H9 (cell line): ENCODE results near the gene NFE2L2. TPM values are rescaled to one million over a fixed set of nuclear protein-coding genes. Genes with fewer than 3 reads are reported as not detected.

Experiments used
- DNase-seq: peaks from one replicate; pipeline ENCODE4 v3.0.0-alpha.2; 2017
- H2AFZ ChIP-seq: one replicate; pipeline ENCODE4 v1.6.1; 2013; ENCODE audit warnings: mild to moderate bottlenecking, low read length, control low read depth, moderate library complexity
- H2AK5ac ChIP-seq: 2 replicates; pipeline ENCODE4 v1.6.1; 2013; ENCODE audit warnings: low read length, control low read depth, mixed read lengths; ENCODE audit not compliant: insufficient read length
- H2BK120ac ChIP-seq: one replicate; pipeline ENCODE4 v1.6.1; 2013; ENCODE audit warnings: low read depth, mild to moderate bottlenecking, low read length, control low read depth, inconsistent platforms; ENCODE audit not compliant: poor library complexity, severe bottlenecking
- H2BK12ac ChIP-seq: 2 replicates; pipeline ENCODE4 v1.6.1; 2013; ENCODE audit warnings: low read length, control low read depth, mixed read lengths, low read depth; ENCODE audit not compliant: insufficient read length
- H2BK15ac ChIP-seq: 2 replicates; pipeline ENCODE4 v1.6.1; 2013; ENCODE audit warnings: low read depth, low read length, control low read depth
- H2BK20ac ChIP-seq: one replicate; pipeline ENCODE4 v1.6.1; 2013; ENCODE audit warnings: low read depth, mild to moderate bottlenecking, low read length, control low read depth, inconsistent platforms; ENCODE audit not compliant: poor library complexity, severe bottlenecking
- H2BK5ac ChIP-seq: 2 replicates; pipeline ENCODE4 v1.6.1; 2013; ENCODE audit warnings: low read length, control low read depth, mixed read lengths; ENCODE audit not compliant: insufficient read length
- H3K14ac ChIP-seq: 2 replicates; pipeline ENCODE4 v1.6.1; 2013; ENCODE audit warnings: low read length, control low read depth; ENCODE audit not compliant: insufficient read depth
- H3K18ac ChIP-seq: 2 replicates; pipeline ENCODE4 v1.6.1; 2013; ENCODE audit warnings: low read depth, mild to moderate bottlenecking, mixed read lengths, low read length, control low read depth; ENCODE audit not compliant: insufficient read length
- H3K23ac ChIP-seq: 2 replicates; pipeline ENCODE4 v1.6.1; 2013; ENCODE audit warnings: low read length, control low read depth, mixed read lengths, low read depth; ENCODE audit not compliant: insufficient read length
- H3K23me2 ChIP-seq: 2 replicates; pipeline ENCODE4 v1.6.1; 2013; ENCODE audit warnings: low read depth, mild to moderate bottlenecking, mixed read lengths, low read length, control low read depth; ENCODE audit not compliant: insufficient read length, poor library complexity, severe bottlenecking
- H3K27ac ChIP-seq: 2 replicates; pipeline ENCODE4 v1.5.1; 2013; ENCODE audit warnings: low read length, control low read depth, mixed read lengths, low read depth; ENCODE audit not compliant: insufficient read length
- H3K27me3 ChIP-seq: 2 replicates; pipeline ENCODE4 v1.6.1; 2013; ENCODE audit warnings: low read length, control low read depth, inconsistent platforms; ENCODE audit not compliant: insufficient read depth
- H3K4ac ChIP-seq: 2 replicates; pipeline ENCODE4 v1.6.1; 2013; ENCODE audit warnings: low read depth, mild to moderate bottlenecking, control low read depth, inconsistent platforms, low read length, moderate library complexity
- H3K4me1 ChIP-seq: 2 replicates; pipeline ENCODE4 v1.6.1; 2013; ENCODE audit warnings: low read length, control low read depth, inconsistent platforms; ENCODE audit not compliant: insufficient read depth
- H3K4me2 ChIP-seq: 2 replicates; pipeline ENCODE4 v1.6.1; 2013; ENCODE audit warnings: low read length, control low read depth, mixed read lengths; ENCODE audit not compliant: insufficient read length, insufficient read depth
- H3K56ac ChIP-seq: 2 replicates; pipeline ENCODE4 v1.6.1; 2013; ENCODE audit warnings: low read depth, mild to moderate bottlenecking, mixed read lengths, low read length, control low read depth; ENCODE audit not compliant: insufficient read length
- H3K79me1 ChIP-seq: 2 replicates; pipeline ENCODE4 v1.6.1; 2013; ENCODE audit warnings: low read depth, mild to moderate bottlenecking, moderate library complexity, low read length, control low read depth, inconsistent platforms; ENCODE audit not compliant: insufficient read depth, poor library complexity, severe bottlenecking
- H3K79me2 ChIP-seq: 2 replicates; pipeline ENCODE4 v1.6.1; 2013; ENCODE audit warnings: low read length, control low read depth, inconsistent platforms; ENCODE audit not compliant: insufficient read depth
- H3K9ac ChIP-seq: 2 replicates; pipeline ENCODE4 v1.6.1; 2013; ENCODE audit warnings: low read length, control low read depth, mixed read lengths; ENCODE audit not compliant: insufficient read length; ENCODE audit errors: extremely low read depth
- H3K9me3 ChIP-seq: one replicate; pipeline ENCODE4 v1.6.1; 2013; ENCODE audit warnings: low read depth, low read length, inconsistent platforms; ENCODE audit not compliant: control insufficient read depth
- H3T11ph ChIP-seq: one replicate; pipeline ENCODE4 v1.6.1; 2013; ENCODE audit warnings: mild to moderate bottlenecking, low read length, control low read depth, inconsistent platforms
- H4K20me1 ChIP-seq: one replicate; pipeline ENCODE4 v1.6.1; 2013; ENCODE audit not compliant: control insufficient read depth, insufficient read length, insufficient read depth
- H4K5ac ChIP-seq: 2 replicates; pipeline ENCODE4 v1.6.1; 2013; ENCODE audit warnings: low read depth, mild to moderate bottlenecking, mixed read lengths, low read length, control low read depth; ENCODE audit not compliant: insufficient read length
- H4K8ac ChIP-seq: replicated peaks from 2 replicates; pipeline ENCODE4 v1.6.1; 2013; ENCODE audit warnings: low read length, control low read depth, mixed read lengths, low read depth; ENCODE audit not compliant: insufficient read length
- H4K91ac ChIP-seq: 2 replicates; pipeline ENCODE4 v1.6.1; 2013; ENCODE audit warnings: low read depth, mild to moderate bottlenecking, moderate library complexity, mixed read lengths, low read length, control low read depth; ENCODE audit not compliant: insufficient read length
- H3K27ac Mint-ChIP-seq, 3 experiments: 2 replicates in 2 of 3; 3 replicates in 1 of 3; pipeline ENCODE4 v1.8.0; 2020 to 2021; ENCODE audit warnings: mixed read lengths in 3 of 3, mild to moderate bottlenecking in 1 of 3, moderate library complexity in 1 of 3
- H3K27me3 Mint-ChIP-seq: 2 replicates; pipeline ENCODE4 v1.8.0; 2021; ENCODE audit warnings: low read depth, mild to moderate bottlenecking, moderate library complexity, mixed read lengths
- H3K36me3 Mint-ChIP-seq, 3 experiments: 2 replicates in 2 of 3; 3 replicates in 1 of 3; pipeline ENCODE4 v1.8.0; 2020 to 2021; ENCODE audit warnings: low read depth in 3 of 3, mixed read lengths in 3 of 3; ENCODE audit not compliant: insufficient read depth in 1 of 3
- H3K4me1 Mint-ChIP-seq, 2 experiments: 2 replicates each; pipeline ENCODE4 v1.8.0; 2020; ENCODE audit warnings: mixed read lengths in 2 of 2
- H3K4me3 Mint-ChIP-seq, 2 experiments: 2 replicates in 1 of 2; 3 replicates in 1 of 2; pipeline ENCODE4 v1.8.0; 2020 to 2021; ENCODE audit warnings: mild to moderate bottlenecking in 2 of 2, mixed read lengths in 2 of 2, moderate library complexity in 1 of 2
- H3K9me3 Mint-ChIP-seq, 2 experiments: 2 replicates in 1 of 2; 3 replicates in 1 of 2; pipeline ENCODE4 v1.8.0; 2020; ENCODE audit warnings: mild to moderate bottlenecking in 2 of 2, mixed read lengths in 2 of 2, moderate library complexity in 1 of 2
- WGBS: extraction: QIAGEN DNeasy Blood & Tissue Kit; methylation state at CpG from one replicate; pipeline ENCODE4 v1.1.7; 2013; ENCODE audit warnings: missing lambda C conversion rate, low lambda C conversion rate, mixed read lengths; ENCODE audit not compliant: insufficient read length; ENCODE audit errors: extremely low coverage; 5-methylcytosine and 5-hydroxymethylcytosine counted together
- total RNA-seq: library from RNA; stranded (reverse); gene quantifications from 2 replicates; pipeline ENCODE4 v1.2.1, GENCODE V29; 2021
- TF ChIP-seq, protein P1 (sequence below): fragments of 200-600 bp; sonication (generic); conservative IDR thresholded peaks from 3 replicates; pipeline ENCODE4 v1.8.0; 2021; ENCODE audit warnings: antibody characterized with exemption, mild to moderate bottlenecking

NFE2L2 gene
- total RNA-seq, 1 experiment from 2014 or later = 42.5 TPM

DNA sequence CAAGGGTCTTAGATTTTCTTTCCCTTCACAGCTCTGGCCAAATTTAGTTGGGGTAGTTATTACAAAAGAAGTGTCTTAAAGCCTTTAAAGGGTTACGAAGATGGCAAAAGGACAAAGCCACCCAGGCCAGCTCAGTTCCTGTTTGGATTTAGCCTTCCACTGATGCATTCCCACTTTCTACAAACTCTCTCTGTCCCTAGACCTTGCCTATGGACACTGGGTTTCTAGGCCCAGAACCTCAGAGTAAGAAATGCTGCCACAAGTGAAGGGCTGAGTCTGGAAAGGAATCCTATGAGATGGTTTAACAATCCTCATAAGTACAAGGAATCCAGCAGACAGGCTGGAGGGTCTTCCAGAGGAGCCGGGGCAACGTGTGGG, 13.4 kb downstream of the NFE2L2 start:
- Histone ChIP-seq H4K5ac (no peak overlapping the region), H3T11ph (no peak overlapping the region), H3K27me3 (no peaks in the 10 kb centered on the region), H3K23ac (no peak overlapping the region), H3K23me2 (no peaks in the 10 kb centered on the region), H4K8ac (no peak overlapping the region), H3K18ac (peak overlapping the region; percentile 35), H2BK20ac (no peak overlapping the region), H3K14ac (no peak overlapping the region), H3K27ac (no peak overlapping the region), H2AFZ (no peak overlapping the region), H3K4me1 (peaks cover 2% of the 10 kb centered on the region; the same call in 1 of the 2 replicates), H3K79me1 (peaks cover 12% of the 10 kb centered on the region), H2BK15ac (no peak overlapping the region), H4K20me1 (no peaks in the 10 kb centered on the region), H4K91ac (no peak overlapping the region), H3K4me2 (no peak overlapping the region), H3K4ac (no peak overlapping the region), H3K9me3 (no peaks in the 10 kb centered on the region), H3K79me2 (peaks cover 41% of the 10 kb centered on the region), H3K56ac (no peak overlapping the region), H2BK120ac (no peak overlapping the region), H2BK12ac (no peak overlapping the region), H2AK5ac (no peak overlapping the region), H3K9ac (no peak overlapping the region), H2BK5ac (no peak overlapping the region)
- Mint-ChIP-seq H3K36me3 (peaks cover 2 to 4% (median 3%) of the 10 kb centered on the region in 3 experiments), H3K27ac (peak overlapping the region; percentile 69 to 81 (median 78); a peak in 4 of 7 replicates), H3K9me3 (no peaks in the 10 kb centered on the region), H3K27me3 (no peaks in the 10 kb centered on the region), H3K4me3 (no peak overlapping the region), H3K4me1 (peaks cover 46 to 56% of the 10 kb centered on the region in 2 experiments)
- DNase-seq = no peak
- WGBS = no CpG with 5 or more reads among the region's 3 CpGs
- TF ChIP-seq, protein P1, sequence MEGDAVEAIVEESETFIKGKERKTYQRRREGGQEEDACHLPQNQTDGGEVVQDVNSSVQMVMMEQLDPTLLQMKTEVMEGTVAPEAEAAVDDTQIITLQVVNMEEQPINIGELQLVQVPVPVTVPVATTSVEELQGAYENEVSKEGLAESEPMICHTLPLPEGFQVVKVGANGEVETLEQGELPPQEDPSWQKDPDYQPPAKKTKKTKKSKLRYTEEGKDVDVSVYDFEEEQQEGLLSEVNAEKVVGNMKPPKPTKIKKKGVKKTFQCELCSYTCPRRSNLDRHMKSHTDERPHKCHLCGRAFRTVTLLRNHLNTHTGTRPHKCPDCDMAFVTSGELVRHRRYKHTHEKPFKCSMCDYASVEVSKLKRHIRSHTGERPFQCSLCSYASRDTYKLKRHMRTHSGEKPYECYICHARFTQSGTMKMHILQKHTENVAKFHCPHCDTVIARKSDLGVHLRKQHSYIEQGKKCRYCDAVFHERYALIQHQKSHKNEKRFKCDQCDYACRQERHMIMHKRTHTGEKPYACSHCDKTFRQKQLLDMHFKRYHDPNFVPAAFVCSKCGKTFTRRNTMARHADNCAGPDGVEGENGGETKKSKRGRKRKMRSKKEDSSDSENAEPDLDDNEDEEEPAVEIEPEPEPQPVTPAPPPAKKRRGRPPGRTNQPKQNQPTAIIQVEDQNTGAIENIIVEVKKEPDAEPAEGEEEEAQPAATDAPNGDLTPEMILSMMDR = no peak
